HepG2 (cell line): Measurements from ENCODE around the gene ACP2. TPM values are rescaled to one million over a fixed set of nuclear protein-coding genes. Genes with fewer than 3 reads are reported as not detected.

Experiments
- ARNT ChIP-seq: fragments of 450-650 bp; IDR thresholded peaks from 2 replicates; pipeline ENCODE4 v1.6.1; 2017
- ATM ChIP-seq: fragments of 450-650 bp; IDR thresholded peaks from 2 replicates; pipeline ENCODE4 v1.7.1; 2017; ENCODE audit warnings: mild to moderate bottlenecking, borderline replicate concordance
- CREB3 ChIP-seq: sonication (generic); formaldehyde crosslinking; IDR thresholded peaks from 2 replicates; pipeline ENCODE4 v1.5.0; 2020; ENCODE audit warnings: missing genetic modification reagents
- DMTF1 ChIP-seq: sonication (generic); formaldehyde crosslinking; IDR thresholded peaks from 2 replicates; pipeline ENCODE4 v1.4.0; 2020; ENCODE audit warnings: mild to moderate bottlenecking, missing genetic modification reagents
- FOSL1 ChIP-seq: sonication (generic); formaldehyde crosslinking; IDR thresholded peaks from 2 replicates; pipeline ENCODE4 v1.9.0; 2021; ENCODE audit warnings: missing genetic modification reagents, borderline replicate concordance
- FOSL2 ChIP-seq: sonication (generic); formaldehyde crosslinking; IDR thresholded peaks from 2 replicates; pipeline ENCODE4 v1.4.0; 2020; ENCODE audit warnings: missing genetic modification reagents
- FOXP4 ChIP-seq: sonication (generic); formaldehyde crosslinking; IDR thresholded peaks from 2 replicates; pipeline ENCODE4 v1.4.0; 2020; ENCODE audit warnings: missing genetic modification reagents
- HDAC1 ChIP-seq: sonication (generic); formaldehyde crosslinking; IDR thresholded peaks from 2 replicates; pipeline ENCODE4 v1.5.1; 2020; ENCODE audit warnings: mild to moderate bottlenecking, missing genetic modification reagents
- HOXA5 ChIP-seq: sonication (generic); formaldehyde crosslinking; IDR thresholded peaks from 2 replicates; pipeline ENCODE4 v1.4.0; 2020; ENCODE audit warnings: missing genetic modification reagents
- JARID2 ChIP-seq: sonication (generic); formaldehyde crosslinking; IDR thresholded peaks from 2 replicates; pipeline ENCODE4 v1.8.1; 2023; ENCODE audit warnings: missing genetic modification reagents, inconsistent platforms; ENCODE audit not compliant: insufficient replicate concordance
- MEIS2 ChIP-seq: sonication (generic); formaldehyde crosslinking; IDR thresholded peaks from 2 replicates; pipeline ENCODE4 v1.9.0; 2021; ENCODE audit warnings: mild to moderate bottlenecking, missing genetic modification reagents
- NFKB2 ChIP-seq: sonication (generic); formaldehyde crosslinking; IDR thresholded peaks from 2 replicates; pipeline ENCODE4 v1.4.0; 2020; ENCODE audit warnings: missing genetic modification reagents, borderline replicate concordance
- PTBP1 ChIP-seq: fragments of 200-400 bp; formaldehyde crosslinking; IDR thresholded peaks from 2 replicates; pipeline ENCODE4 v1.6.1; 2018; ENCODE audit warnings: low read length, low read depth; ENCODE audit not compliant: poor library complexity, severe bottlenecking
- SRY ChIP-seq: sonication (generic); formaldehyde crosslinking; IDR thresholded peaks from 2 replicates; pipeline ENCODE4 v1.8.0; 2022; ENCODE audit warnings: mild to moderate bottlenecking, missing genetic modification reagents
- ZFP90 ChIP-seq: sonication (generic); formaldehyde crosslinking; IDR thresholded peaks from 2 replicates; pipeline ENCODE4 v1.8.0; 2022; ENCODE audit warnings: missing genetic modification reagents, mild to moderate bottlenecking, inconsistent platforms, borderline replicate concordance
- ZNF124 ChIP-seq: sonication (generic); formaldehyde crosslinking; IDR thresholded peaks from 2 replicates; pipeline ENCODE4 v1.4.0; 2020; ENCODE audit warnings: missing genetic modification reagents
- ZNF253 ChIP-seq: sonication (generic); formaldehyde crosslinking; IDR thresholded peaks from 2 replicates; pipeline ENCODE4 v1.8.0; 2022; ENCODE audit warnings: mild to moderate bottlenecking, missing genetic modification reagents, borderline replicate concordance
- ZNF512 ChIP-seq: sonication (generic); formaldehyde crosslinking; IDR thresholded peaks from 2 replicates; pipeline ENCODE4 v1.4.0; 2020; ENCODE audit warnings: mild to moderate bottlenecking, missing genetic modification reagents
- ZNF563 ChIP-seq: sonication (generic); formaldehyde crosslinking; IDR thresholded peaks from 2 replicates; pipeline ENCODE4 v1.8.0; 2022; ENCODE audit warnings: mild to moderate bottlenecking, moderate library complexity, missing genetic modification reagents
- ZNF580 ChIP-seq: IDR thresholded peaks from 2 replicates; pipeline ENCODE4 v1.6.1; 2016; ENCODE audit warnings: low read depth, borderline replicate concordance
- ZNF605 ChIP-seq: sonication (generic); formaldehyde crosslinking; IDR thresholded peaks from 2 replicates; pipeline ENCODE4 v1.8.0; 2022; ENCODE audit warnings: mild to moderate bottlenecking, missing genetic modification reagents
- ZNF776 ChIP-seq: sonication (generic); formaldehyde crosslinking; IDR thresholded peaks from 2 replicates; pipeline ENCODE4 v1.4.0; 2020; ENCODE audit warnings: mild to moderate bottlenecking, missing genetic modification reagents
- ZNF780A ChIP-seq: sonication (generic); formaldehyde crosslinking; IDR thresholded peaks from 2 replicates; pipeline ENCODE4 v1.8.0; 2022; ENCODE audit warnings: mild to moderate bottlenecking, missing genetic modification reagents, moderate library complexity
- polyA plus RNA-seq, 8 experiments: library from polyadenylated mRNA; depleted of rRNA in 3 of 8; stranded (reverse) in 7 of 8; unstranded in 1 of 8; fragments of >200 nt; fragmentation: Illumina TruSeq in 4 of 8; extraction: Trizol in 4 of 8; gene quantifications; 2 replicates each; pipeline versions ENCODE4 v1.2.1 to v1.2.3, GENCODE V29; 2011 to 2016; ENCODE audit warnings: low read depth in 4 of 8, missing spikeins in 1 of 8, mixed read lengths in 1 of 8; ENCODE audit not compliant: insufficient read depth in 1 of 8
- total RNA-seq, 5 experiments: library from RNA; depleted of rRNA; stranded (reverse); fragments of >200 nt; fragmentation: Illumina TruSeq; extraction: Trizol; gene quantifications; 2 replicates each; pipeline ENCODE4 v1.2.3, GENCODE V29; 2016; ENCODE audit warnings: low read depth in 1 of 5

Gene ACP2
- total and polyA plus RNA-seq, 2 of the 13 experiments (the other 11 are each of a cell fraction or from before 2014, with no cell fraction given) = 17.7 to 20.2 TPM

GRCh38 chr11:47248664-47249377, at the start of gene ACP2 (continued):
- TF ChIP-seq ZNF605 (CRISPR knock-in tag) (peak; percentile 95), ZNF780A (CRISPR knock-in tag) (0 out of 2 replicates have a peak, but pooled peaks have one; percentile 78), PTBP1 (peak; percentile 88), ZNF580 (CRISPR knock-in tag) (peak; percentile 91), ATM (no peak), MEIS2 (peak; percentile 64; the same call in 1 of the 2 replicates), SRY (peak; percentile 78; the same call in 1 of the 2 replicates), ZNF563 (CRISPR knock-in tag) (peak; percentile 74; the same call in 1 of the 2 replicates), FOSL2 (CRISPR knock-in tag) (peak; percentile 45), JARID2 (peak; percentile 79), FOSL1 (CRISPR knock-in tag) (no peak), NFKB2 (CRISPR knock-in tag) (peak; percentile 83; the same call in 1 of the 2 replicates), CREB3 (CRISPR knock-in tag) (no peak; the same call in 1 of the 2 replicates), HOXA5 (peak; percentile 89), ARNT (no peak), ZFP90 (CRISPR knock-in tag) (peak; percentile 76; the same call in 1 of the 2 replicates), ZNF253 (CRISPR knock-in tag) (peak; percentile 94; the same call in 1 of the 2 replicates), ZNF512 (CRISPR knock-in tag) (no peak), ZNF124 (peak; percentile 79; the same call in 1 of the 2 replicates), ZNF776 (peak; percentile 70; the same call in 1 of the 2 replicates), FOXP4 (CRISPR knock-in tag) (peak; percentile 55), HDAC1 (CRISPR knock-in tag) (peak; percentile 76), DMTF1 (CRISPR knock-in tag) (0 out of 2 replicates have a peak, but pooled peaks have one; percentile 78)
